Activated CD8-positive, alpha-beta memory T cell treated with anti-CD3 and anti-CD28 coated beads, Interleukin-2, amount 50 U/mL, for 4 hours (primary cell): ENCODE data around the gene DTX1.
"Not testable (repeated sequence)": the region's sequence is repeated elsewhere in the genome, so short reads cannot be mapped to it uniquely, and the experiment has no call there.

Experiments
- DNase-seq: peaks from one replicate; pipeline ENCODE4 v3.0.0-alpha.2; 2020

DTX1 gene

DNA sequence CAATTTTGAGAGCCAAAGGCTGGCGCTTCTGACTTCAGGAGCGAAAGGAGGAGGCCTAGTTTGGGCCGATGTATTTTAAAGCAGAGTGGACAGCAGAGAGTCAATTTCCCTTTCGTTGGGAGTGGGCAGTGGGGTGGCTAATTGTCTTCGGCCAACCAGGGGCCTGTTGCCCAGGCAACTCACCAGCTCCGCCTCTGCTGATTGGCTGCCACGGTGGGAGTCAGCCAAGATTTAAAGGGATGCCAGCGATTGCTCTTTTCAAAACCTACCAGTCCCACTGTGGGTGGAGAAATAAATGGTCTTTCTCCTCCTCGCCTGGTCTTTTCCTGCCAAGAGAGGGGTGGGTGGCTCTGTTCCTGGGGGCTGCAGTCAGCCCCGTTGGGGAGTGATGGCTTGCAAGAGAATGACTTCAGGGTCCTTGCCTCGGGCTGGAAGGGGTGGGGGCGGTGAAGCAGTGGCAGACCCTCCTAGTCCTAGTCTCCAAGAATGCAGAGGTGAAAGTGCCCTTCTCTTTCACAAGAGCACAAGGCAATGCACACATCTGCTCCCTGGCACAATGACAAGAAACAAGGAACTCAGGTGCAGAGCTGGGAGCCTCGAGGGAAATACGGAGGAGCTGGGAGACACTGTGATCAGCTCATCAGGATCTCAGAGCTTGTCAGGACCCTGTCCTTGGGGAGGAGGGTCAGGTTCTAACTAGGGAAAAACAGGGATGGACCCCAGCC lies 41.3 kb downstream of the DTX1 start:
- no peak for DNase-seq

DNA sequence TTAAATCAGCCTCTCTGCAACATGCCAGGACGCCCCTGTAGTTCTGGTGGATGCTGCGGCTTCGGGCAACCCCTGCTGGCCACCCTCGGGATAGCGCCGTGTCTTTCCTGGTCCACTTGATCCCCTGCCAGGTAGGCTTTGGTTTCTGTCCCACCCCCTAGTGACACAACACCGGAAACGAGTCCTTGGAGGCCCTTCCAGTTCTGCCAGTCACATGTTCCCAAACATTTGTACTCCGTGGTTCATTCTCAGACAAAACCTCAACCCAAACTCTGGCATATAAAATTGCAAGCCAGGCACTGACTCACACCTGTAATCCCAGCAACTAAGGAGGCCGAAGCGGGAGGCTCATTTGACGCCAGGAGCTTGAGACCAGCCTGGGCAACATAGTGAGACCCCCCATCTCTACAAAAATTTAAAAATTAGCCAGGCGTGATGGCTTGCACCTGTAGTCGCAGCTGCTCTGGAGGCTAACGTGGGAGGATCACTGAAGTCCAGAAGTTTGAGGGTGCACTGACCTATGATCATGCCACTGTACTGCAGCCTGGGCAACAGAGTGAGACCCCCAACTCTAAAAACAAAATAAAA lies 42.0 kb downstream of the DTX1 start:
- DNase-seq: peak; percentile 66

DNA sequence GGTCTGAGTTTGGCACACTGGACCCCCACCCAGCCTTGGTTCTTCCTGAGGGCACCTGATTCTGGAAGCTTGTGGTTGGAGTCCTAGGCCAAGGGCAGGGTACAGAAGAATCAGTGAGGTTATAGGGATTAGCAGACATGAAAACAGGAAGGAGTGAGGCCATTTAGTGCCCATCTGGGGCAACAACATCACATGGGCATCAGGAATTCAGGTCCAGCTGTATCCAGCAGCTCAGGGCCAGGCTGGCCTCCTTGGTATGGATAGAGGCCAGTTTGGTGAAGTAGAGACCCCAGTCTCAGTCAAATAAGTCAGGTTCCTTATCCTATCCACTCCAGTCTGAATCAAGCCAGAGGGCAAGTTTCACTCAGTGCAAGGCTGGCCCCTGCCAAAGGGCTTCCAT lies 42.8 kb downstream of the DTX1 start:
- DNase-seq: no peak

DNA sequence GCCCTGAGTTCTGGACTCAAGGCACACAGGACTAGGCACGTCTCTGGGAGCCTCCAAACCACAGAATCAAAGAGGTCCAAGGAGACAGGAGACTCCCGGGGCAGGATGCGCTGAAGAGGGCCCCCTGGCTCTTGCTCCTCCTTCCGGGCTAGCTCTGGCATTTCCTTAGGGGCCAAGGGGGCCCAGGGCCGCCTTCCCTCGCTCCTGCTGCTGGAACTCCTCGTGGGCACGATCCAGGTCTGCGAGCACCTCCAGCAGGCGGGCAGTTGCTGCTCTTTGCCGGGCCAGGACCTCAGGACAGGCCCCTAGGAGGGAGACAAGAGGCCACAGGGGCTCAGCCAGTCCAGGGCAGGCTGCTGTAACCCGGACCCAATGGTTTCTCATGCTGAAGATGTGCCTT lies 43.2 kb downstream of the DTX1 start:
- DNase-seq: no peak

DNA sequence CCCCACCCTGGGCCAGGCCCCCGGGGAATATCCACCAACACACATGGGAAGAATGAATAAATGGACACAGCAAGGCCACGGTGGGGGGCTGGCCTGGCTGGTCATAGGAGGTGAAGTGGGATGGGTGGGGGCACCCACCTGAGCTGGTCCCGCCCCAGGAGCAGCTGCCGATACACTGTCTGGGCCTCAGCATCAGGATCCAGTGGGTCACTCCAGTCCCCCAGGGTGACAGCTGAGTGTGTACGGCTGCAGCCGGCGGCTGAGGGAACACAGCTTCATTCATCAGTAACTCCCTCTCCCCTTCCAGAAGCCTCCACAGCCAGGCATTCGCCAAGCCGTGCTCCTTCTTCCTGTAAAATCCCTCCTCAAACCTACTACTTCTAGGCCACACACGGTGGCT lies 45.2 kb downstream of the DTX1 start:
- DNase-seq: no peak

DNA sequence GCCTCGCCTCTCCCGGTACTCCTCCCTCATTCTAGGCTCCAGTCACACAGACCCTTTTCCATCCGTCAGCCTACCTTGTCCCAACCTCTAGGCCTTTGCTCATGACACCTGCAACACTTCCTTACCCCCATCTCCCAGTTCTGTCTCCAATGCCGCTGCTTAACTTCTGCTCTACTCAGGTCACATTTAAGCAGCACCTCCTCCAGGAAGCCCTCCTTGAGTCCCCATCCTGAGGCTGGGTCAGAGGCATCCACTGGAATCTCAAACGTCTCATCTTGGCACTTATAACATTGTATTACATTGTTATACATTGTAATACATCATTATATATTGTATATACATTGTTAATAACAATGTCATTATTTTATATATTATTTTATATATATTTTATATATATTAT lies 46.3 kb downstream of the DTX1 start:
- no peak for DNase-seq

DNA sequence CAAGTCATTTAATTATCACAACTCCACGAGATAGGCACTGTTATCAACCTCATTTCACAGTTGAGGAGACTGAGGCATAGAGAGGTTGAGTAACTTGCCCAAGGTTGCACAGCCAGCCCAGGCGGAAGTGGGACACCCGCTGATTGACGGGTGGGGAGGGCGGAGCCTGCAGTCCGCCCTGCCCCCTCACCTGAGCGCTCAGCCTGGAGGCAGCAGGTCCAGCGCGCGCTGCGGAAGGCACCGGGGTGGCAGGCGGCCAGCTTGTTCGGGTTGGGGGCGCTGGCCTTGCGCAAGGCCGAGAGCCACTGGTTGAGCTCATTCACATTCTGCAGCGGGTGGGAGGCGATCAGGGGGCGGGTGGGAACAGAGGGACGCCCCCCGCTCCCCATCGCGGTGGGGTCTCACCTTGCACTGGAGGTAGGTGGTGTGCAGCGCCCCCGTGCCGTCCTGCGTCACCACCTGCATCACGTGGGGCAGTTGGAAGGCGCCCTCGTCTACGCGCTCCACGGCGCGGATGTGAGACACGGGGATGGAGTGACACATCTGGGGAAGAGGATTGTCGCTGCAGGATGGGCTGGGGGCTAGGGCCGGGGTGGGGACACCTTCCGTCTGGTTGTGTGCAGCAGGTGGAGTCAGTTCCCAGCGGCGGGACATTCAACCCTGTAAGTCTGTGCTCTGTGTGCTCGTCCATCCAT lies 47.4 kb downstream of the DTX1 start:
- DNase-seq: peak; percentile 50

DNA sequence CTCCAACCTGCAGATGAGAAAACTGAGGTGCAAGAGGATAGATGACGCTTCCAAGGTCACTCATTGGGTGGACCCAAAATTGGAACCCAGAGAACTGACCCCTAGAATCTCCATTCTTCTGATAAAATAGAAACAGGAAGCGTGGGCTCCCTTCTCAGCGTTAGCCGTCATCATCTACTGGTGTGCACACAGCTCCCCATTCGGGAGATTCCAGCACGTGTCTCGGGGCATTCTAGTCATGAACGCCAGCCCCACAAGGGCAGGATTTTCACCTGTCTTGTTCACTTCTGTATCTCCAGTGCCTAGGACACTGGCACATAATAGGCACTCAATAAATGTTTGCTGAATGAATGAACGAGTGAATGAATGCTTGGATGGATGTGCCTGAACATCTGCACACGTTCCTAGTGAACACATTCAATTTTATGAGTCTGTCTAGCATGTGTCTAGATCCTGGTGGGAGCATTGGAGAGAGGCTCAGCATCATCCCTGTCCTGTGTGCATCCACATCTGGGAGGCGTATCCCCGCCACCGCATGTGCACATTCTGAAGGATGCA lies 48.5 kb downstream of the DTX1 start:
- DNase-seq: no peak

DNA sequence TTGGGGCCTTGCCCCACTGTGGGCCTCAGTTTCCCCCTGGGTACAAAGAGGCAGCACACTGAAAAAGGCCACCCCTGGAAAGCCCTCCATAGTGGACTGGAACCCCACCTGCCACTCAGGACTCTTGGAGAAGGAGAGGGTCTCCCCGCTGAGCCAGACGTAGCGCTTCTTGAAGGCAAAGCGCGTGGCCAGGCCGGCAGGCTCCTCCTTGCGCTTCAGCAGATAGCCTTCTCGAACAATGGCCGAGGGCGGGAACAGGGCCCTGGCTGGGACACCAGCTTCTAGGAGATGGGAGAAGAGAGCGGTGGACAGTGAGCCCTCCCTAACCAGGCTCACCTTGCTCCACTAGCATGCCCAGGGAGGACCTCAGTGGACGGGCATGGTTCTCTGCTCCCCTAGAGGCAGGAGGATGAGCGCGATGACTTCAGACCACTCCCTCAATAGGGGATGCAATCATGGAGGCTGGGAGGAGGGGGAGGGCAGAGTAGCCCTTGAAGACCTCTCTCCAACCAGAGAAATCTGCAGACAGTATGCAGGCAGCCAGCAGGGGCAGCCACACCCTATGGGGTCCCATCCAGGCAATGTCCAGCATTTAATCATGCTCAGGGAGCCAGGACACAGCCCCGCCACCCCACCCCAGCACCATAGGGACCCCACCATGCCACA lies 49.2 kb downstream of the DTX1 start:
- DNase-seq: no peak

DNA sequence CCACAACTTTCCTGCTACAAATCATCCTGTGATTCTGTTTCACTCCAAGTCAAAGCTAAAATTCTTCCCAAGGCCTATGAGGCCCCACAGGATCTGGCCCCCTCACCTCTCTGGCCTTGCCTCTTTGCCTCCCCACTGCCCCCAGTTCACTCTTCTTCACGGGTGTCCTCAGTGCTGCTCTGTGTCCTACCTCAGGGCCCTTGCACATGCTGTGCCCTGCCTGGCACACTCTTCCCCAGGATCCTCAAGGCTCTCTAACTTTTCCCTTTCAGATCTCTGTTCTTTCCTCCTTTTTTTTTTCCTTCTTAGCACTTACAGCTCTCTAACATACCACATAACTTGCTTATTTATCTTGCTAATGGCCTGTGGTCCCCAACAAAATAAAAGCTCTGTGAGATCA lies 49.8 kb downstream of the DTX1 start:
- DNase-seq: no peak

DNA sequence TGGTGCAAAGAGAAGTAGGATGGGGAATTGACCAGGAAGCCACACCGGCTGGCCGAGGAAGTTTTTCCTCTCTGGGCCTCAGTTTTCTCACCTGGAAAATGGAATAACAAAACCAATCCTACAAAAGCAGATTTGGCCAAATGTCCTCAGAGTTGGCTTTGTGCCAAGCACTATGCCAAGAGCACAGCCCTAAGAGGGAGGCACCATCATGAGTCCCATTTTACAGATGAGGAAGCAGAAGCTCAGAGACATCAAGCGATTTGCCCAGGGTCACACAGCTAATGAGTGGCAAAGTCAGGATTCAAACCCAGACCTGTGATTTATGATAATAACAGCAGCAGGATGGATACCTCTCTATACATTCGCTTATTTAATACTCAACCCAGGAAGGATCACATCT lies 51.8 kb downstream of the DTX1 start:
- DNase-seq: no peak

DNA sequence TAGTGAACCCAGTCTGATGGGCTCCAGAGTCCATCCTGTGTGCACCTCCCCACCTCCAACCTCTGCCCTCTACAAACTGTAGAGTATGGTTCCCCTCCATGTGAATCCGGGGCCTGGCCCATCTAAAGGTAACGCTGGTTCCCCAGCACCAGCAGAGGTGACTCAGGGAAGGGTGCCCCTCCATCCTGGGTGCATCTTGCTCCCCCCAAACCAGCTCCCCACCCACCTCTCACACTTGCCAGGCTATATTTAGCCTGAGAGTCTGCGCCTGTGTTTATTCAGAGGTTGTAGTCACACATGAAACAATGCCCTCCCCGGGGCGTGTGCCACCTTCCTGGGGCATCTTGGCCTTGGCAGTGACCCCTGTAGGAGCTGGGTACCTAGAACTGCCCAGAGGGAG lies 52.8 kb downstream of the DTX1 start:
- no peak for DNase-seq

DNA sequence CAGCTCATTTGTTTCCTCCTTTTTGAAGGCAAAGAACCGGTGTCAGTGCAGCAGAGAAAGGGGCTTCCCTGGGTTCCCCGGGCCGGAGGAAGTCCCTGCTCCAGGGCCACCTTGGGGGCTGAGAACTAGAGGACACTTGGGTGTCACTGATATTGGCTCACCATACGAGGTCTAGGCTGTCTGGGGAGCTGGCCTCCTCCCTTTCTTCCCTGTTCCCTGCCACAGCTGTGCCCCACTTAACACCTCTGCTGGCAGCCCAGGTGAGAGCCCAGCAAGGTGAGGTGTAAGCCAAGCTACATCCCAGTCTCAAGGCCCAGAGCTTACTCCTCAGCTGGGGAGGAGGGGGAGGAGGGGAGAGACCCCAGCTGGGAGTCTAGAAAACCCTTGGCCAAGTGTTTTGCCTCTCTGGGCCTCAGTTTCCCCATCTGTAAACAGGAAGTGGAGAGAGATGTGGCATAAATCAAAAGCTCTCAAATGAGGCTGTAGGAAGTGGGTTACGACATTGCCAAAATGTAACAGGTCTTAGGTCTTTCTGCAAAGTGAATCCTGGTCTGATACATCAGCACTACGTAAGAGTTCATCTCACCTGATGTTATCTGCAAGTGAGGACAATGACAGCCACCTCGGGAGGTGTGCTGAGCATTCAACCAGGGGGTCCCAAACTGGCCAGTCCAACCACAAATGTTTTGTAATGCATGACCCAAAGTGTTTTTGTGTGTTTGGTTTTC lies 53.5 kb downstream of the DTX1 start:
- DNase-seq: no peak

DNA sequence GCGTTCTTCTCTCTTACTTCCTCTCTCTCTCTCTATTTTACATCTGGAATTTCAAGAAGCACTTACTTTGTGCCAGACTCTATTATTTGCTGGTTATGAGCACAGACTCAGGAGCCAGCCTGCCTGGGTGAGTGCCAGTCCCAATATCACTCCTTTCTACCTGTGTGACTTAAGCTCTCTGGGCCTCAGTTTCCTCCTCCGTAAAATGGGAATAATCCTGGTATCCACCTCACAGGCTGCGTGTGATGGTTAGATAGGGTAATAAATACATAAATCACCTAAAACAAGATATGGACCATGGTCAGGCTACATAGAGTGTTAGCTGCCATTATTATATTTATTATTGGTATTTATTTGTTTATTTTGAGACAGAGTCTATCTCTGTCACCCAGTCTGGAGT lies 54.7 kb downstream of the DTX1 start:
- DNase-seq: no peak

DNA sequence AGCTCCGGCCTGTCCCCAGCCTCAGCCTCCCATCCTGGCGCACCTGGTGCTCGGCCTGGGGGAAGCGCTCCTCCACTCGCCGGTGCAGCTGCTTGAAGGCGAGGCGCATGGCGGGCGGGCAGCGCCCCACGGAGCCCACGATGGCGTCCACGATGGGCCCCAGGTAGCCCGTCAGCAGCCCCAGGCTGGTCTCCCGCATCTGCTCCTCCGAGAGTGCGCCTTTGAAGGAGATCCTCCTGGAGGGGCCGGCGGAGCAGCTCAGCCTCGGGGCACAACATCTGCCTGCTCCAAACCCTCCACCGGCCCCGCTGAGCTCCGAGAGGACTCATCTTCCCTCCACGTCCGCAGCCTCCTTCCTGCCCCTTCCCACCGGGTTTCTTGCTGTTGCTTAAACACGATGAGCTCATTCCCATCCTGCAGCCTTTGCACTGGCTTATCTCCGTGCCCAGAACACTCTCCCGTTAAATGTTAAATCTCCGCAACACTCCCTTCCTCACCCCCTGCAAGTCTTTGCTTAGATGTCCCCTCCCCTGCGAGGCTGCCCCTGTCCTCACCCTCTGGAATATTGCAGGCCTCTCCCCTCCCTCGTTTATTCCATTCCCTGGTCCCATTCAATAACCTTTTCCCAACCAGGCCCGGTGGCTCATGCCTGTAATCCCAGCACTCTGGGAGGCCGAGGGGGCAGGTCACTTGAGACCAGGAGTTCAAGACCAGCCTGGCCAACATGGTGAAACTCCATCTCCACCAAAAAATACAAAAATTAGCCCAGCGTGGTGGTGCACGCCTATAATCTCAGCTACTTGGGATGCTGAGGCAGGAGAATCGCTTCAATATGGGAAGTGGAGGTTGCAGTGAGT lies 55.7 kb downstream of the DTX1 start:
- DNase-seq: no peak

DNA sequence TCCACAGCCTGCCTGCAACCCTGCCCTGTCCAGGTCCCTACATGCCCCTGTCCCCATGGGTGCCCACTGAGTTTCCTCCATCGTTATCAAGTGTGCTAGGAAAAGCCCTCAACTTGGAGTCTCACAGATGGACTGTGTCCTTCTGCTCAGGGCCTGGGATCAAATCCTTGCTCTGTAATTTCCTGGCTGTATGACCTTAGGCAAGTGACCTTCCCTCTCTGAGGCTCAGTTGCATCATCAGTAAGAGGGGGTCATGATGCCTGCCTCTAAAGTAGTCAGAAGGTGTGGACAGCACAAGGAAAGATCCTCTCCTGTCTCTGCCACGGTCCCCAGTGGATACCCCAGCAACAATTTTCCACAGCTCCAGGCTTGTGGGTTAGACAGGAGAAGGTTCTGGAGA lies 56.9 kb downstream of the DTX1 start:
- no peak for DNase-seq

DNA sequence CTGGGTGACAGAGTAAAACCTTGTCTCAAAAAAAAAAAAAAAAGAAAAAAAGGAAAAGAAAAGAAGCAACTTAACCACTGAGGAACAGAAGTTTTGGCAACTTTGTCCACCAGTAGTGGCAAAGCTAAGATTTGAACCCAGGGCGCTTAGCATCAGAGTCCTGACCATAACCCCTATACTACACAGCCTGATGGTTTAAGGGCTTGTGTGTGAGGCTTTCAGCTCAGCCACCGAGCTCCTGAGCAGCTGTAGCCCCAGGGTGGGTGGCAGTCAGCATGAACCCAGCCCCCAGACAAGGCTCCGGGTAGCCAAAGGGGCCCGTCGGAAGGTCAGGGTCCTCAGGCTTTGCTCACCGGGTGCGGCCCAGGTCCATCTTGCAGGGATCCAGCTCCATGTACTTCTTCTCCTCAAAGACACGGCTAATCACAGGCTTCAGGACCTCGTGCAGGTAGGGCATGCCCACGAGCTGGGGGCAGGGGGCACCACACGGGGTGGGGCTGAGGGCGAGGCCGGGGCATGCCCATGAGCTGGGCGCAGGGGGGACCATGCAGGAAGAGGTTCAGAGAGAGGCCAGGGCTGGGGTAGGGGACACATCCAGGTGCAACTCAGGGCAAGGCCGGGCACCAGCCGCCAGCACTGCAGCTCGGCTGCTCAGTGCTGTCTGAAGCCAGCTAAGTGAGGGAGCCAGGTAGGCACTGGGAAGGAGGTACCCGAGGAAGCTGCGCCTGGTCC lies 58.1 kb downstream of the DTX1 start:
- no peak for DNase-seq

DNA sequence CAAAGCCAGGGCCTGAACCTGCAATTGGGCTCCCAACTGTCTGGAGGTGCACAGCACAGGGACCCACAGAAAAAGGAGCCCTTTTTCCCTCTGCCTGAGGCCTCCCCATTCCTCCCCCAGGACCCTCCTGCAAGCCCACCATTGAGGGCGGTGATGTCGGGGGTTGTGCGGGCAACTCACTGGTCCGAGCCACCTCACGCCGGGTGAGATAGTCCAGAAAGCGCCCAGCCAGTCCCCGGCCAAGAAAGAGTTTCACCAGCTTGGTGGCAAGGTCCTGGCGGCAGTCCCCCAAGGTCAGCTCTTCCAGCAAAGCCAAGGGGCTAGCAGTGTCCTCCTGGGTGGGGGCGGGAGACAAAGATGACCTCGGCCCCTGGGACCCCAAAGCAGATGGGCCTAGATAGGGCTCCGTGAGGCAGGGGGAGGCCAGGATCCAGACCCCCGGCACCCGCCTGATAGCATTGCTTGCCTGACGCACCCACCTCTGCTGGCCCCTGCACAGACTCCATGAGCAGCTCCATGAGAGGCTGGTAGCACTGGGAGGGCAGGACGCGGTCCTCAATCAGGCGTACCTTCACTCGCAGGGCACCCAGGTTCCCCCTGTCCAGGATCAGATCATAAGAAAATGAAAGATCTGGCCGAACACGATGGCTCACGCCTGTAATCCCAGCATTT lies 59.1 kb downstream of the DTX1 start:
- DNase-seq: no peak

DNA sequence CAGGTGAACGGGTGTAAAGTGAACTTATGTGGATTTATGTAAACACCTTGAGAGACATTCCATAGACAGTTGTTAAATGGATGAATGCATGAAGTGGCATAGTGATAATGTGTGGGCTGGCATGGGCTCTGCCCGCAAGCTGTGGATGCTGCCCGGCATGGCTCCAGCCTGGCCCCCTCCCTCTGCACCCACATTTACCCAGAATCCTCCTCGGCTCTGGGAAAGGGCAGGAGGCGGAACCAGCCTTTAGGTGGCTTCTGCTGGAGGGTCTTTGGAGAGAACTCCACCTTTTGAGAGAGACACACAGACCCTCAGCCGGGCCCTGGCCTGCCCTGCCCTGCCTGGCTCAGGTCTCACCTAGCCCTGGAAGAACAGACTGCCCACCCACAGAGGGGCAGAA lies 60.3 kb downstream of the DTX1 start:
- DNase-seq: no peak

DNA sequence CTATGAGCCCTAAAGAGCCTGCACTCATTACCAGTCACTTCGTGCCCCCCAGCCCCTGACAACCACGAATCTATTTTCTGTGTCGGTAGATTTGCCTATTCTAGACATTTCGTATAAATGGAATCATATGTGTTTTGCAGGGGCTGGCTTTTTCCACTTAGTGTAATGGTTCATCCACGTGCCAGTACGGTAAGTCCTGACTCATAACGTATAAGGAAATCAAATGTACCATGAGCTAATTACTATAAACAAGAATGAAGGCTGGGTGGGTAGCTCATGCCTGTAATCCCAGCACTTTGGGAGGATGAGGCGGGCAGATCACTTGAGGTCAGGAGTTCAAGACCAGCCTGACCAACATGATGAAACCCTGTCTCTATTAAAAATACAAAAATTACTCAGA lies 61.2 kb downstream of the DTX1 start:
- not testable (repeated sequence) for DNase-seq

DNA sequence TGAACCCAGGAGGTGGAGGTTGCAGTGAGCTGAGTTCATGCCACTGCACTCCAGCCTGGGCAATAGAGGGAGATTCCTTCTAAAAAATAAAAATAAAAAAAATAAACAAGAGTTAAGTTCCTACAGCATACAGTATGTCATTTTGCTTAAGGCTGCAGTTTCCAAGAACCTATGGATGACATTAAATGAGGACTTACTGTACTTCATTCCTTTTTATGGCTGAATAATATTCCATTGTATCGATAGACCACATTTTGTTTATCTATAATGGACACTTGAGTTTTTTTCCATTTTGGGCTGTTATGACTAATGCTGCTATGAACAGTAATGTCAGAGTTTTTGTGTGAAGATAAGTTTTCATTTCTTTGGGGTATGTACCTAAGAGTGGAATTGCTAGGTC lies 61.6 kb downstream of the DTX1 start:
- DNase-seq: no peak
